ENCODE measurements around the gene CPO.
"Not testable (repeated sequence)": the region's sequence is repeated elsewhere in the genome, so short reads cannot be mapped to it uniquely, and the experiment has no call there.

CPO gene

DNA sequence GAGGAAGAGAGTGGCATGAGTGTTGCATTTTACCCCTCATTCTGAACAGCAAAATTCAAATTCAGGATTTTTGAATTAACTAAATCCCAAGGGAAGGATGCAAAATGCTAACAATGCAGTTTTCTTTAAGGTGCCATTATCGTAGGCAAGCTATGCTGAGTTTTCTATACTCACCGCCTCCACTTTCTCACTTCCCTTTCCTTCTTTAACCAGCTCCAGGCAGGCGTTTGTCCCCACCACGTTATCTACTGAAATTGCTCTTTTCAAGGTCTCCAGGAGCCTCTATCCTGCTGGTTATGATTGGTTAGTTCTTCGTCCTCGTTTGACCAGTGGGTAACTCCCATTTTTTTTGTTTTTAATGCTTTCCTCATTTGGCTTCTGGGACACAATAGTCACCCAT is 1.8 kb upstream of the CPO start:
- H3K4me3 ChIP-seq (ENCODE audit: insufficient read depth, low read length, poor library complexity, severe bottlenecking) = no peak overlapping the region
- no peak overlapping the region for H3K9ac ChIP-seq (ENCODE audit: low read length)
- no peaks in the 10 kb centered on the region for H4K20me1 ChIP-seq (ENCODE audit: low read depth, low read length)
- no peak overlapping the region for H2AFZ ChIP-seq (ENCODE audit: low read depth, low read length, severe bottlenecking)
- no peaks in the 10 kb centered on the region for H3K9me3 ChIP-seq (ENCODE audit: insufficient read depth, low read length)
- no peak overlapping the region for H3K27ac ChIP-seq (ENCODE audit: low read depth, low read length)
- H3K27me3 ChIP-seq (ENCODE audit: low read length) = no peaks in the 10 kb centered on the region
- H3F3A ChIP-seq (ENCODE audit: insufficient read depth) = no peaks in the 10 kb centered on the region
- no peak overlapping the region for H3K4me2 ChIP-seq (ENCODE audit: low read depth, low read length, poor library complexity, severe bottlenecking)
- TF ChIP-seq, protein P1, sequence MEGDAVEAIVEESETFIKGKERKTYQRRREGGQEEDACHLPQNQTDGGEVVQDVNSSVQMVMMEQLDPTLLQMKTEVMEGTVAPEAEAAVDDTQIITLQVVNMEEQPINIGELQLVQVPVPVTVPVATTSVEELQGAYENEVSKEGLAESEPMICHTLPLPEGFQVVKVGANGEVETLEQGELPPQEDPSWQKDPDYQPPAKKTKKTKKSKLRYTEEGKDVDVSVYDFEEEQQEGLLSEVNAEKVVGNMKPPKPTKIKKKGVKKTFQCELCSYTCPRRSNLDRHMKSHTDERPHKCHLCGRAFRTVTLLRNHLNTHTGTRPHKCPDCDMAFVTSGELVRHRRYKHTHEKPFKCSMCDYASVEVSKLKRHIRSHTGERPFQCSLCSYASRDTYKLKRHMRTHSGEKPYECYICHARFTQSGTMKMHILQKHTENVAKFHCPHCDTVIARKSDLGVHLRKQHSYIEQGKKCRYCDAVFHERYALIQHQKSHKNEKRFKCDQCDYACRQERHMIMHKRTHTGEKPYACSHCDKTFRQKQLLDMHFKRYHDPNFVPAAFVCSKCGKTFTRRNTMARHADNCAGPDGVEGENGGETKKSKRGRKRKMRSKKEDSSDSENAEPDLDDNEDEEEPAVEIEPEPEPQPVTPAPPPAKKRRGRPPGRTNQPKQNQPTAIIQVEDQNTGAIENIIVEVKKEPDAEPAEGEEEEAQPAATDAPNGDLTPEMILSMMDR (IDR thresholded peaks at IDR 0.05; ENCODE audit: insufficient read depth, low read length, poor library complexity, severe bottlenecking) = no peak
- no peak for TF ChIP-seq EZH2phosphoT487 (conservative IDR thresholded peaks at IDR 0.05; ENCODE audit: low read length)
- H3K79me2 ChIP-seq (ENCODE audit: insufficient read depth, low read length) = no peaks in the 10 kb centered on the region
- no peaks in the 10 kb centered on the region for H3K9me2 ChIP-seq (replicated peaks; ENCODE audit: insufficient read depth, low read length)
- H3K36me3 ChIP-seq (ENCODE audit: low read length) = no peaks in the 10 kb centered on the region

DNA sequence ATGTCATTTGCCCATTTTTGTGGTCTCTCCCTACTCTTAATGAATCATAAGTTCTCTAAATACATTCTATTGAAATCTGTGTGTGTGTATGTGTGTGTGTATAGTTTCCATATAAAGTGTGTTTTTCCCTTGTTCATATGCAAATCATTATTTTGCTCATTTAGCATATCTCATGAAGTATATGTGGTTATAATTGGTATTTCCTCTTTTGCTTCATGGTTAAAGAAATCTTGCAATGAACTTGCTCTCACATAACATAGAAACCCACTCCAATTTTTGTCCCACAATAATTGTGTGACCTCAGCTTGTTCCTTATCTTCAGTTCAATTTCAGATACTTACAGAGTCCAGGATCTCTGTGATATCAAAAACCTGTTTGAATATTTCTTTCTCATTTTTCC is 1.2 kb downstream of the CPO start:
- no peaks in the 10 kb centered on the region for H3K27me3 ChIP-seq (ENCODE audit: low read length)
- H3K9ac ChIP-seq (ENCODE audit: low read length) = no peak overlapping the region
- H3K27ac ChIP-seq (ENCODE audit: low read depth, low read length) = no peak overlapping the region
- TF ChIP-seq, protein P1 (IDR thresholded peaks at IDR 0.05; ENCODE audit: insufficient read depth, low read length, poor library complexity, severe bottlenecking) = no peak
- TF ChIP-seq EZH2phosphoT487 (conservative IDR thresholded peaks at IDR 0.05; ENCODE audit: low read length) = no peak
- no peaks in the 10 kb centered on the region for H3F3A ChIP-seq (ENCODE audit: insufficient read depth)
- H2AFZ ChIP-seq (ENCODE audit: low read depth, low read length, severe bottlenecking) = no peak overlapping the region
- no peaks in the 10 kb centered on the region for H3K9me3 ChIP-seq (ENCODE audit: insufficient read depth, low read length)
- no peaks in the 10 kb centered on the region for H4K20me1 ChIP-seq (ENCODE audit: low read depth, low read length)
- no peak overlapping the region for H3K4me2 ChIP-seq (ENCODE audit: low read depth, low read length, poor library complexity, severe bottlenecking)
- H3K4me3 ChIP-seq (ENCODE audit: insufficient read depth, low read length, poor library complexity, severe bottlenecking) = no peak overlapping the region
- no peaks in the 10 kb centered on the region for H3K36me3 ChIP-seq (ENCODE audit: low read length)
- no peaks in the 10 kb centered on the region for H3K9me2 ChIP-seq (replicated peaks; ENCODE audit: insufficient read depth, low read length)
- H3K79me2 ChIP-seq (ENCODE audit: insufficient read depth, low read length) = no peaks in the 10 kb centered on the region

DNA sequence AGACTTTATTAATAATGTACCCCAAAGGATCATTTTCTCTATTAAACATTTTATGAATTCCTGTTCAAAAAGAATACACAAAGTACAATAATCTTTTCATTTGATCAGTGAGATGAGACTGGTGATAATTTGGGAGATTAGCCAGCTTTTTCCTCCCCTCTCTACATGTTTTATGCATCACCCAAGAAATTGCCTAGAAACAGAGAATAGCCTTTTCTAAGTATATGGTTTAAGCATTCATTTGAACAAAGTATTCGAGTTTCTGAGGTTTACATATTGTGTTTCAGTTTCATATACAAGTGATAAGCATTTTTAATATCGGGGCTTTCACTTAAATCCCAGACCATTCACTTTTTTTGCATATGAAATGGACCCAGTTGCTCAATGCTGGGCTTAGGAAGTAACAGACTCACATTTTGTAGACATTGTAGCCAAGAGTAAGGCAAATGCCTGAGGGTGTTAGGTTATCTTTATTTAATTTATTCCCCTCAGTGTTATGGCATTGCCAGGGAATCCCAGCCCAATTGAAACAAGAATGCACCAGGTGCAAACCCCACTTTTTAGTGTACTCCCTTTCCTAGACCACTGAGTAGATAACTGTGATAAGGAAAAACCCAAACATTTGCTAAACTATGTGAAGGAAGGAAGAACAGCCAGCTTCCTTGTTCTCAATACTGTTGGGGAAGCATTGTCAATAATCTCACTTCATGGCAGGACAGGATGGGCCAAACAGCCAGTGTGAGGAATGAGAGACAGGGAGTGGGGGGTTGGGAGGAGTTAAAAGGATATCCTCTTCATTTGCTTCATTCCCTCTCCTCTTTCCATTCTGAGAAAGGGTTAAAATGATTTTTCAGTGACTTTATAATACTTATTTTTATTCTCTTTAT is 3.5 kb downstream of the CPO start:
- H4K20me1 ChIP-seq (ENCODE audit: low read depth, low read length) = no peaks in the 10 kb centered on the region
- H3K4me2 ChIP-seq (ENCODE audit: low read depth, low read length, poor library complexity, severe bottlenecking) = no peak overlapping the region
- no peak overlapping the region for H3K27ac ChIP-seq (ENCODE audit: low read depth, low read length)
- TF ChIP-seq EZH2phosphoT487 (conservative IDR thresholded peaks at IDR 0.05; ENCODE audit: low read length) = no peak
- TF ChIP-seq, protein P1 (IDR thresholded peaks at IDR 0.05; ENCODE audit: insufficient read depth, low read length, poor library complexity, severe bottlenecking) = no peak
- no peaks in the 10 kb centered on the region for H3K27me3 ChIP-seq (ENCODE audit: low read length)
- H3F3A ChIP-seq (ENCODE audit: insufficient read depth) = no peaks in the 10 kb centered on the region
- H3K4me3 ChIP-seq (ENCODE audit: insufficient read depth, low read length, poor library complexity, severe bottlenecking) = no peak overlapping the region
- no peaks in the 10 kb centered on the region for H3K9me2 ChIP-seq (replicated peaks; ENCODE audit: insufficient read depth, low read length)
- no peaks in the 10 kb centered on the region for H3K79me2 ChIP-seq (ENCODE audit: insufficient read depth, low read length)
- no peak overlapping the region for H2AFZ ChIP-seq (ENCODE audit: low read depth, low read length, severe bottlenecking)
- H3K36me3 ChIP-seq (ENCODE audit: low read length) = no peaks in the 10 kb centered on the region
- no peaks in the 10 kb centered on the region for H3K9me3 ChIP-seq (ENCODE audit: insufficient read depth, low read length)
- no peak overlapping the region for H3K9ac ChIP-seq (ENCODE audit: low read length)

DNA sequence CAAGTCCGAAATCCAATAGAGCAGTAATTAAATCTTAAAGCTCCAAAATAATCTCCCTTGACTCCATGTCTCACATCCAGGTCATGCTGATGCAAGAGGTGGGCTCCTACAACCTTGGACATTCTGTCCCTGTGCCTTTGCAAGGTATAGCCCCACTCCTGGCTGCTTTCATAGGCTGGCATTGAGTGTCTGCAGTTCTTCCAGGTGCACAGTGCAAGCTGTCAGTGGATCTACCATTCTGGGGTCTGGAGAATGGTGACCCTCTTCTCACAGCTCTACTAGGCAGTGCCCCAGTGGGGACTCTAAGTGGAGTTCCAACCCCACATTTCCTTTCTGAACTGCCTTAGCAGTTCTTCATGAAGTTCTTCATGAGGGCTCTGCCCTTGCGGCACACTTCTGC is 14.1 kb downstream of the CPO start:
- H3K36me3 ChIP-seq (ENCODE audit: low read length); H4K20me1 ChIP-seq (ENCODE audit: low read depth, low read length): not testable (repeated sequence)

More for the DNA sequence above, 14.1 kb downstream of the CPO start:
- not testable (repeated sequence) for H3K4me2 ChIP-seq (ENCODE audit: low read depth, low read length, poor library complexity, severe bottlenecking); H2AFZ ChIP-seq (ENCODE audit: low read depth, low read length, severe bottlenecking); H3K79me2 ChIP-seq (ENCODE audit: insufficient read depth, low read length); H3K27me3 ChIP-seq (ENCODE audit: low read length); H3K4me3 ChIP-seq (ENCODE audit: insufficient read depth, low read length, poor library complexity, severe bottlenecking); H3K9ac ChIP-seq (ENCODE audit: low read length); H3K27ac ChIP-seq (ENCODE audit: low read depth, low read length); H3F3A ChIP-seq (ENCODE audit: insufficient read depth); H3K9me3 ChIP-seq (ENCODE audit: insufficient read depth, low read length); H3K9me2 ChIP-seq (replicated peaks; ENCODE audit: insufficient read depth, low read length)
